ENCODE results near the gene SNIP1.

GRCh38 chr1:37498872-37499617 is 55.0 kb downstream of the SNIP1 start:
- TF ChIP-seq POLR2A (IDR thresholded peaks at IDR 0.05) (no peak), CTCF (IDR thresholded peaks at IDR 0.05) (no peak)

All from ovary (tissue), 3 donors.